HepG2 (cell line): Measurements from ENCODE around the gene ARAP1. TPM values are rescaled to one million over a fixed set of nuclear protein-coding genes. Genes with fewer than 3 reads are reported as not detected.

Source experiments
- ATAC-seq: fragments of 200-7000 bp; cut with Tn5 transposase; 3 replicates; pipeline ENCODE4 v1.9.1; 2020; ENCODE audit warnings: mild to moderate bottlenecking, moderate library complexity
- BruUV-seq: library from RNA; stranded (reverse); fragments of 400-500 nt; replicated peaks from 2 replicates; lab custom pipeline; 2021; lab: Mats Ljungman, UMichigan
- CTCF ChIA-PET: fragments of 300-600 bp; formaldehyde crosslinking; extraction: SDS; loops from one replicate; lab custom pipeline; 2021; ENCODE audit warnings: low total read pairs, inconsistent platforms, low intra/inter-chr PET ratio; lab: Yijun Ruan, JAX
- POLR2A ChIA-PET: fragments of 350-600 bp; sonication (Branson Sonifier 250); formaldehyde crosslinking; loops from one replicate; lab custom pipeline; 2020; ENCODE audit warnings: antibody characterized with exemption, inconsistent platforms; lab: Yijun Ruan, JAX
- DNase-seq: peaks from one replicate; pipeline ENCODE4 v3.0.0-alpha.2; 2015; ENCODE audit warnings: low spot score
- FAIRE-seq: peaks from 3 replicates; lab custom pipeline; 2011; peaks lifted over from hg19 to GRCh38; lab: Jason Lieb, UNC
- H2AFZ ChIP-seq: one replicate; pipeline ENCODE4 v1.6.1; 2011; ENCODE audit warnings: low read length, inconsistent platforms
- H3K27ac ChIP-seq: fragments of 300-600 bp; 3 replicates; pipeline ENCODE4 v1.8.0; 2011; ENCODE audit warnings: mixed run types, mild to moderate bottlenecking, mixed read lengths, low read length, inconsistent platforms; ENCODE audit not compliant: insufficient read depth; ENCODE audit errors: extremely low read length
- H3K27me3 ChIP-seq, 2 experiments: fragments of 200-600 bp in 1 of 2; 2 replicates in 1 of 2; 3 replicates in 1 of 2; pipeline versions ENCODE4 v1.6.0 to v1.8.0; 2011; ENCODE audit warnings: low read length in 2 of 2, mild to moderate bottlenecking in 2 of 2, moderate library complexity in 2 of 2, inconsistent platforms in 1 of 2; ENCODE audit not compliant: insufficient read depth in 2 of 2, control insufficient read depth in 1 of 2
- H3K36me3 ChIP-seq, 2 experiments: fragments of 200-600 bp in 1 of 2; replicated peaks in 1 of 2; 2 replicates in 1 of 2; 3 replicates in 1 of 2; pipeline versions ENCODE4 v1.5.1 to v1.8.0; 2011; ENCODE audit warnings: low read length in 2 of 2, inconsistent platforms in 1 of 2; ENCODE audit not compliant: insufficient read depth in 2 of 2, control insufficient read depth in 1 of 2
- H3K4me1 ChIP-seq: 2 replicates; pipeline ENCODE4 v1.5.1; 2012; ENCODE audit warnings: low read length, inconsistent platforms; ENCODE audit not compliant: insufficient read depth
- H3K4me2 ChIP-seq: 2 replicates; pipeline ENCODE4 v1.6.0; 2011; ENCODE audit warnings: low read depth, low read length, inconsistent platforms
- H3K4me3 ChIP-seq, 3 experiments: fragments of 200-600 bp in 1 of 3; sonication (generic), shearing (Covaris generic) in 1 of 3; replicated peaks in 1 of 3; 2 replicates each; pipeline ENCODE4 v1.5.1; 2011 to 2016; ENCODE audit warnings: low read length in 3 of 3, inconsistent platforms in 2 of 3, low read depth in 2 of 3, mild to moderate bottlenecking in 2 of 3, control low read depth in 1 of 3, mixed read lengths in 1 of 3; ENCODE audit not compliant: insufficient read depth in 1 of 3
- H3K79me2 ChIP-seq: one replicate; pipeline ENCODE4 v1.6.1; 2011; ENCODE audit warnings: low read length, inconsistent platforms; ENCODE audit not compliant: insufficient read depth
- H3K9ac ChIP-seq: 2 replicates; pipeline ENCODE4 v1.6.0; 2011; ENCODE audit warnings: mild to moderate bottlenecking, low read depth, low read length, inconsistent platforms; ENCODE audit not compliant: insufficient read depth
- H3K9me3 ChIP-seq: 2 replicates; pipeline ENCODE4 v1.5.1; 2012; ENCODE audit warnings: mild to moderate bottlenecking, low read length
- H4K20me1 ChIP-seq: 2 replicates; pipeline ENCODE4 v1.6.0; 2011; ENCODE audit warnings: inconsistent platforms, mild to moderate bottlenecking, low read length, moderate library complexity; ENCODE audit not compliant: insufficient read depth
- AGO2 ChIP-seq: fragments of 200-400 bp; formaldehyde crosslinking; optimal IDR thresholded peaks from 2 replicates; pipeline ENCODE3; 2017; ENCODE audit warnings: mild to moderate bottlenecking, low read depth, low read length, moderate library complexity
- CEBPB ChIP-seq: IDR thresholded peaks from 2 replicates; pipeline ENCODE4 v1.6.1; 2011; ENCODE audit warnings: low read depth, low read length, improper control_type of control experiment, borderline replicate concordance
- FOSL2 ChIP-seq: sonication (generic); formaldehyde crosslinking; IDR thresholded peaks from 2 replicates; pipeline ENCODE4 v1.4.0; 2020; ENCODE audit warnings: missing genetic modification reagents
- FOXJ3 ChIP-seq: sonication (generic); formaldehyde crosslinking; IDR thresholded peaks from 2 replicates; pipeline ENCODE4 v1.4.0; 2020; ENCODE audit warnings: missing genetic modification reagents, mild to moderate bottlenecking, borderline replicate concordance
- RAD51 ChIP-seq: fragments of 450-650 bp; IDR thresholded peaks from 2 replicates; pipeline ENCODE4 v1.6.1; 2016; ENCODE audit warnings: borderline replicate concordance
- RBFOX2 ChIP-seq: fragments of 200-400 bp; formaldehyde crosslinking; IDR thresholded peaks from 2 replicates; pipeline ENCODE4 v1.6.1; 2017; ENCODE audit warnings: low read depth, mild to moderate bottlenecking, low read length
- RNF2 ChIP-seq: fragments of 450-650 bp; conservative IDR thresholded peaks from 2 replicates; pipeline ENCODE4 v1.6.1; 2016; ENCODE audit warnings: low read depth
- SKIL ChIP-seq: sonication (generic); formaldehyde crosslinking; IDR thresholded peaks from 2 replicates; pipeline ENCODE4 v1.8.0; 2022; ENCODE audit warnings: missing genetic modification reagents, mild to moderate bottlenecking, moderate library complexity, borderline replicate concordance
- ZFY ChIP-seq: sonication (generic); formaldehyde crosslinking; IDR thresholded peaks from 2 replicates; pipeline ENCODE4 v1.4.0; 2020; ENCODE audit warnings: missing genetic modification reagents
- ZNF367 ChIP-seq: sonication (generic); formaldehyde crosslinking; IDR thresholded peaks from 2 replicates; pipeline ENCODE4 v1.4.0; 2020; ENCODE audit warnings: missing genetic modification reagents, borderline replicate concordance
- ZSCAN25 ChIP-seq: sonication (generic); formaldehyde crosslinking; IDR thresholded peaks from 2 replicates; pipeline ENCODE4 v1.8.0; 2022; ENCODE audit warnings: mild to moderate bottlenecking, missing genetic modification reagents
- WGBS: methylation state at CpG from one replicate; pipeline ENCODE4 v1.1.6; 2017; ENCODE audit warnings: low lambda C conversion rate; 5-methylcytosine and 5-hydroxymethylcytosine counted together
- in situ Hi-C: cut with HindIII; loops from 2 replicates; pipeline ENCODE4 v1.10.0; 2017; ENCODE audit warnings: low pct_unique_long_range_greater_than_20kb; ENCODE audit not compliant: extremely low pct_ligation_motif_present
- intact Hi-C: fragments of 100-400 bp; cut with micrococcal nuclease; formaldehyde crosslinking; loops from one replicate; pipeline ENCODE4 v1.10.0; 2022; ENCODE audit not compliant: unreplicated experiment
- polyA plus RNA-seq, 8 experiments: library from polyadenylated mRNA; depleted of rRNA in 3 of 8; stranded (reverse) in 7 of 8; unstranded in 1 of 8; fragments of >200 nt; fragmentation: Illumina TruSeq in 4 of 8; extraction: Trizol in 4 of 8; gene quantifications; 2 replicates each; pipeline versions ENCODE4 v1.2.1 to v1.2.3, GENCODE V29; 2011 to 2016; ENCODE audit warnings: low read depth in 4 of 8, missing spikeins in 1 of 8, mixed read lengths in 1 of 8; ENCODE audit not compliant: insufficient read depth in 1 of 8
- total RNA-seq, 5 experiments: library from RNA; depleted of rRNA; stranded (reverse); fragments of >200 nt; fragmentation: Illumina TruSeq; extraction: Trizol; gene quantifications; 2 replicates each; pipeline ENCODE4 v1.2.3, GENCODE V29; 2016; ENCODE audit warnings: low read depth in 1 of 5
- TF ChIP-seq, protein P1 (sequence below): sonication (generic); formaldehyde crosslinking; IDR thresholded peaks from 2 replicates; pipeline ENCODE4 v1.5.1; 2020; ENCODE audit warnings: mild to moderate bottlenecking, missing genetic modification reagents, moderate library complexity

ARAP1 gene
- total and polyA plus RNA-seq, 2 of the 13 experiments (the other 11 are each of a cell fraction or from before 2014, with no cell fraction given) = 43.2 to 55.5 TPM

DNA sequence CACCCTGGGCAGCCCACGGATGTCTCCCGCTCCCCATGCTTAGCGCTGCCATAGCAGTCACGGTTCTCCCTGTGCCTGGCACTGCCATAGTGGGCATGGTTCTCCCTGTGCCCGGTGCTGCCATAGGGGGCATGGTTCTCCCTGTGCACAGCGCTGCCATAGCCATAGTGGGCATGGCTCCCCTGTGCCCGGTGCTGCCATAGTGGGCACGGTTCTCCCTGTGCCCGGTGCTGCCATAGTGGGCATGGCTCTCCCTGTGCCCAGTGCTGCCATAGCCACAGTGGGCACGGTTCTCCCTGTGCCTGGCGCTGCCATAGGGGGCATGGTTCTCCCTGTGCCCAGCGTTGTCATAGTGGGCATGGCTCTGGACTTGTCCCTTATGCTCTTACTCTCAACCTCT is 19.9 kb upstream of the ARAP1 start (continued):
- TF ChIP-seq CEBPB (no peak), ZFY (no peak), SKIL (CRISPR knock-in tag) (no peak), ZNF367 (CRISPR knock-in tag) (no peak), RBFOX2 (peak; percentile 47; the same call in 1 of the 2 replicates), AGO2 (peak; percentile 84)
- TF ChIP-seq, protein P1, sequence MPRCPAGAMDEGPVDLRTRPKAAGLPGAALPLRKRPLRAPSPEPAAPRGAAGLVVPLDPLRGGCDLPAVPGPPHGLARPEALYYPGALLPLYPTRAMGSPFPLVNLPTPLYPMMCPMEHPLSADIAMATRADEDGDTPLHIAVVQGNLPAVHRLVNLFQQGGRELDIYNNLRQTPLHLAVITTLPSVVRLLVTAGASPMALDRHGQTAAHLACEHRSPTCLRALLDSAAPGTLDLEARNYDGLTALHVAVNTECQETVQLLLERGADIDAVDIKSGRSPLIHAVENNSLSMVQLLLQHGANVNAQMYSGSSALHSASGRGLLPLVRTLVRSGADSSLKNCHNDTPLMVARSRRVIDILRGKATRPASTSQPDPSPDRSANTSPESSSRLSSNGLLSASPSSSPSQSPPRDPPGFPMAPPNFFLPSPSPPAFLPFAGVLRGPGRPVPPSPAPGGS (CRISPR knock-in tag) = no peak
- TF ChIP-seq, all 625 proteins: peak for 5

DNA sequence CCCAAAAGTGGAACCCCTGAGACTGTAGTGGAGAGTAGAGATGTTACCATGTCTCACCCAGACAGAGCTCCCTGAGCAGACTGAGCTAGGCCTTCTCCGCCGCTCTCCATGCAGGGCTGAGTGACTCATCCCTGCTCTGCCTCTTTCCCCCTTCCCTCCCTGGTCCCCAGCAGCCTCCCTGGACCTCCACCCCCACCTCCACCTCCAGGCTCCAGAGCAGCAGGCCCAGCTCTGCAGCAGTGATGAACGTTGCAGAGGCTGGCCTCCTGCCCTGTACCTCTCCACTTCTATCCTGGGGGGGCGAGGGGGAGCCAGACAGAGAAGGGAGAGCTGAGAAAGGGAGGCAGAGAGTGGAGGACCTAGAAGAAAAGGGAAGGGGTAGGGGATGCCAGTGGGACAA is 19.3 kb upstream of the ARAP1 start:
- Histone ChIP-seq H3K9ac (no peak overlapping the region), H3K4me2 (no peak overlapping the region), H3K27me3 (no peaks in the 10 kb centered on the region), H3K79me2 (peaks cover 67% of the 10 kb centered on the region), H4K20me1 (peaks cover 3% of the 10 kb centered on the region; the same call in 1 of the 2 replicates), H3K9me3 (no peaks in the 10 kb centered on the region), H3K27ac (no peak overlapping the region), H3K4me1 (peaks cover 83% of the 10 kb centered on the region), H3K36me3 (peaks cover 4 to 33% of the 10 kb centered on the region in 2 experiments), H2AFZ (no peak overlapping the region), H3K4me3 (no peak overlapping the region)
- intact Hi-C loops = no loop called here
- no TSS peak for BruUV-seq
- in situ Hi-C loops = no loop called here
- FAIRE-seq (no peak), ATAC-seq (no peak), DNase-seq (no peak)
- ChIA-PET CTCF (no interaction called here), POLR2A (interaction anchor here (0.7 to 1.2 kb wide), 2 partner anchors 11 to 22 kb away, joined by 3 to 5 read pairs; partner anchors contain the start of gene STARD10)
- TF ChIP-seq ZSCAN25 (CRISPR knock-in tag) (peak; percentile 41; the same call in 1 of the 2 replicates), RNF2 (no peak), RAD51 (no peak), FOXJ3 (no peak), FOSL2 (CRISPR knock-in tag) (peak; percentile 72)
- 78% methylated on average over 4 of the region's 4 CpGs for WGBS
